GM18498 (cell line): Measurements from ENCODE around the gene UNC13A.

Experiments used
- ATAC-seq: cut with Tn5 transposase; IDR thresholded peaks from one replicate; pipeline ENCODE4 v1.9.1; 2021; ENCODE audit warnings: mild to moderate bottlenecking, moderate library complexity; ENCODE audit not compliant: unreplicated experiment

UNC13A gene

DNA sequence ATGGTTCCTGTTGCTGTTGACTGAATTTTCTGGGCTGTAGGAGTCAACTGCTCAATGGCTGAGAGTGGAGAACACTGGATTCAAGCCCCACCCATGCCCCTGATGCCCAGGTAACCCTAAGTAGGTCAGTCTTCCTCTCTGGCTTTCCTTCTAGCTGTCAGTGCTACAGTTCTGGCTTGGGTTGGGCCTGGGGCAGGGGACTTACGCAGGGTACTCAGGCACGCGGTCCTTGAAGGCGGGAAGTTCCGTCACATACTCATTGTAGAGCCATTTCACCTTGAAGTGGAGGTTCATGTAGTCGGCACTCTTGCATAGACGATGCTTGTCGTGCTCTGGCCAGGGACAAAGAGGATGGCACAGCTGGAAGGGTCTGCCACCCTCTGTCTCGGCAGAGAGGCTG, 55.6 kb downstream of the UNC13A start:
- no peak for ATAC-seq

DNA sequence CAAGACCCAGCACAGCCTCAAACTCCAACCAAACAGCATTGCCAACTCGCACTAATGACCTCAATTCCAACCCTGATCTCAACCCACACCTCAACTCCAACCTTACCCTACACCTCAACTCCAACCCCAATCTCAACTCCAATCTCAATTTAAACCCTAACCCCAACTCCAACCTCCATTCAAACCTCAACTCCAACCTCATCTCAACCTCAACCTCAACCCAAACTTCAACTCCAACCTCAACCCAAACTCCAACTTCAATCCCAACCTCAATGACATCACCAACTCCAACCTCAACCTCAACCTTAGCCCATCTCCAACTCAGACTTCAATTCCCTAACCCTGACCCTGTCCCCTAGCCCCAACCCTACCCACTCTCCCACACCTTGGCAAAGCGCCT, 58.4 kb downstream of the UNC13A start:
- ATAC-seq = no peak

DNA sequence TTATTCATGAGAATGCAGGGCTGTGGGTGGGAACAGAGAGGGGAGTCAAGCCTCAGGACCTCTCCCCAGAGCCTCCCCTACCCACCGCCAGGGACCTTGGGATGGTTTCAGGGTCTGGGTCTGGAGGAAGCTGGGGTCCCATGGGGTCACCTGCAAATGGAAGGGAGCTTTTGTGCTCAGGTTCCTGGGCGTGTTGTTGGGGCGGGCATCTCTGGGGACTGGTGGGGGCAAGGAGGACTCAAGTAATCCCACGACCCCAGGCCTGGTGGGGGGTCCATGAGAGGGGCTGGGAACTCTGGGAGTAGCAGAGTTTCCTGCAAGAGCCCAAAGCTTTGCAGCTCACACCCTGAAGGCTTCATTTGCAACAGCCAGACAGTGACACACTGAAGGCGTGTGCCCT, 60.2 kb downstream of the UNC13A start:
- ATAC-seq = no peak

DNA sequence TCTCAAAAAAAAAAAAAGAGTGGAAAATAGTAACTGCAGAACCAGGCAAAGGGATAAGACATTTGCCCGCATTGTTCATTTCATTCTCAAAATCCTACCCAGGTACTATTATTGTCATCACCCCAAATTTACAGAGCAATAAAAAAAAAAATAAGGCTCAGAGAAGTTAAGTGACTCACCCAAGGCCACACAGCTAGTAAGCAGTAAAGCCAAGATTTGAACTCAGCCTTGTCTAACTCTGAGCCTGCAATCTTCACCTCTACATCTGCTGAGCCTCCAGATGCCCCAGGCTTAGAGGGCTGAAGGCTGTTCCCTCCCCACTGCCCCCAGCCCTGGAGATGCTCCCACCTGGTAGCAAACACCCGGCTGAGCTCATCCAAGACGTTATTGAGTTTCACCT, 61.0 kb downstream of the UNC13A start:
- no peak for ATAC-seq

DNA sequence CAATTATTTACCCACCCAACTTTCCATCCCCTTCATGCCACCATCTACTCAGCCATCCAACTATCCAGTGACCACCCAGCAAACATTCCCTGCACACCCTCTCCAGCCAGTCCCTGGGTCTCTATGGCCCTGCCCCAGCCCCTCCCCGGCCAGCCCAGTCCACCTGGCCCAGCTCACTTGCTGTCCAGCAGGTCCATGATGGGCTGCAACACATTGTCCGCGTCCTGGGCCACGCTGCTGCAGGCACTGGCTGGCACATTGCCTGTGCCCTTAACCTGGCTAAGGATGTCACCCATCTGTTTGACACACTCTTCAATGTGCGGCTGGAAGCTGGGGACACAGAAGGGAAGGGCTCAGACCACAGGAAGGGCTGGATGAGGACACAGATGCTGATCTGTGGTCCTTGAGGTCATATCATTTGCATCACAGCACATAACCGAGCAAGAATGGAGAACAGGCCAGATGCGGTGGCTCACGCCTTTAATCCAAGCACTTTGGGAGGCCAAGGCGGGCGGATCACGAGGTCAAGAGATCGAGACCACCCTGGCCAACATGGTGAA, 61.6 kb downstream of the UNC13A start:
- no peak for ATAC-seq

DNA sequence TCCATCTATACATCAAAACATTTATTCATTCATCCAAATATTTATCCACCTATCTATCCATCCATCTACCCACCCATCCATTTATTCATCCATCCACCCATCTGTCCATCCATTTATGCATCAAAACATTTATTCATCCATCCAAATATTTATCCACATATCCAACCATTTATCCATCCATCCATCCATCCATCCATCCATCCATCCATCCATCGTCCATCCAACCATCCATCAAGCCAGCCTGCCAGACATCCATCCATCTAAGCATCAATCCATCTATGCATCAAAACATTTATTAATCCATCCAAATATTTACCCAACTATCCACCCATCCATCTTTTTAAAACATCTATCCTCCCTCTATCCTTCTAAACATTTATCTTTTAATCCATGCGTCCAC, 62.2 kb downstream of the UNC13A start:
- ATAC-seq = no peak

DNA sequence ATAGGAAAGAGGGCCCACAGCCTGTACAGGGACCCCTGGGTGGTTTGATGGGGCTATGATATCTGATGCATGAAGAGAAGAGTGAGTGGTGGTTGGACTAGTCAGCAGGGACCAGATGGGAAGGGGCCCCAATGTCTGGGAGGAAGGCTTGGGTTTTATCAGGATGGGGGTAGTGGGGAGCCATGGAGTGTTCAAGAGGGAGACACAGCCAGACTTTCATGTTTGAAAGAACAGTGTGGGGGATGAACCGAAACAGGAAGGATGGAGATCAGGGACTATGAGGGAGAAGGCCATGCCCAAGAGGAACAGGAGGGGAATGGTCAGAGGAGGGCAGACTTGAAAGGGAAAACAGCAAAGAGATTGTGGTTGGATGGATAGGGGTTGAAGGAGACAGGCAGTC, 63.1 kb downstream of the UNC13A start:
- ATAC-seq = no peak

DNA sequence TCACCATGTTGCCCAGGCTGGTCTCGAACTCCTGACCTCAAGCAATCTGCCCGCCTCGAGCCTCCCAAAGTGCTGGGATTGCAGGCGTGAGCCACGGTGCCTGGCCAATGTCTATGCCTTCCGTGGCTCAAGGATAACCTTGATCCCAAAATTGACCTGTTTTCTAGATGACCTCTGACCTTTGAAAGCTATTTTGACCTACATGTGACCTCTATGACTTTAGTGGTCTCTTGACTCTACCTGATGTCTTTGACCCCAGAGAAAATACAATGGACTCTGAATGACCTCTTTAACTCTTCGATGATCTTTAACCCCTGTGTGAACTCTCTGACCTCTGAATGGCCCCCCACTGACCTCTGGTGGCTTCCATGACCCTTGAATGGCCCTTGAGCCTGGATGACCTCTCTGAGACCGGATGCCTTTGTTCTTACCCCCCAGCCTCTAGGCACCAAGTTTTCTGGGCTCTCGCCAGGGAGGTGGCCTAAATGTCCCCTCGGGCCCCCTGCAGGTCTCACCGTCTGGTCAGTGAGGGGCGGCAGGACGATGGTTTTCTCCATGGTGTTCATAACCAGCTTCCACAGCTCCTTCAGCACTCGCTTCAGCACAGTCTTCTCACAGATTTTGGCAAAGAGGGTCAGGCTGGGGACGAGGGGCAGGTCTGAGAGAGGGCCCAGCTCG, 63.7 kb downstream of the UNC13A start:
- no peak for ATAC-seq

DNA sequence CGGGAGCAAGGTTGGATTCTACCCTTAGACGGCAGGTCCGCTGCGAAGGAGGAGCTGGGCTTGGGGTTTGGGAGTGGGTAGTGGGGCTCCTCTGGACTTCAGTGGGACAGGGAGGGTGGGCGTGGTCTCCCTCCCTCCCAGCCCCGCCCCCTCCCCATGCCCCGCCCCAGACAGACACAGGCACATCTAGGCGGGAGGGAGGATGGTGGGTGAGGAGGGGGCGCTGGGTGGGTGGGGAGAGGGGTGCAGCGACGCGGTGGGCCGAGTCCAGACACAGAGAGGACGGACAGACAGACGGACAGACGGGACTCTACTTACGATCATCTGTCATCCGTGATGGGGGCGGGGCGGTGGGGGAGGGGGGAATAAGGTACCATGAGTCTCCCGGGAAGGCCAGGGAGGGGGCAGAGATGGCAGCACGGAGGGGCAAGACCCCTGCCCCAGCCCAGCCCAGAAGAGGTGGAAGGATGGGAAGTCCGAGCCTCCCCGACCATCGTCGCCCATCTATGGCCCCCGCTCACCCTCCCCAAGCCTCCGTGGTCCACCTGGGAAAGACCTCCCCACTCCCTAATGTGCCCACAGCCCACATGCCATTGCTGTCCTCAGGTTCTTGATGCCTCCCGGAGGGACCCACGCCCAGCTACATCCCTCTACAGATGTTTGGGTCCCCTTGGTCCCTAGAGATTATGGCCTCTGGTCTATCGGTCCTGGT, 64.8 kb downstream of the UNC13A start:
- no peak for ATAC-seq

DNA sequence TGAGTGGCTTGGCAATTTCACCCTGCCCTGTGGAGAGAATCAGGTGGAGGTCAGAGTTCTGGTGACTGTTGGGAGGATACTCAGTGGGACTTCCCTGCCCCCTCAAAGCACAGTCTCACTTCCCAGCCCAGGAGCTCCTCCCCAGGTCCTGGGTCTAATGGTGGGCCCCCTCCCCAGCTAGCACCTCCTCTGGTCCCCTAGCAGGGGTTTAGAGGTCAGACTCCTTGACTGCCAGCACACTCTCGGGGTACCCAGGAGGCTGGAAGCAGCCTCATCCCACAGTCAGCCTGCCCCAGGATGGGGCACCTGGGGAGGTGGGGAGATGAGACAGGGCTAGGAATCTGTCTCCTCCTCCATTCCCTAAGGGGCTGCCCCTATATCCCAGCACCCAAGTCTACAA, 67.5 kb downstream of the UNC13A start:
- ATAC-seq = no peak

DNA sequence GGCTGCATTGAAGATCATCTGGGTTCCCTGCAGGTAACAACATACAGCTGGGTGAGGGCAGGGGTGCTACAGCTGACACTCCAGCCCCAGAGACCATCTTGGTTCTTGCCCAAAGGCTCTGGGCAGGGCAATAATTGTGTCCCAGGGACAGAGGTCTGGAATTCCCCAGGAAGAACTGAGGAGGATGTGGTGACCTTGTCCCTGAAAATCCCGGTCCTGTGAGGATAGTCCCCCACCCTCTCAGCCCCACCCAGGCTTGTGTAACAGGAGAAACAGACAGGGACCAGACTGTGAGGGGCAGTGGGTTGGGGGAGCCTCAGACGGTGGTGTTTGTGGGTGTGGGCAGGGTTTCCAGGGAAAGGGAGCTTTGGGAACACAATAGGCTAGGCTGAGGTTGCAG, 69.2 kb downstream of the UNC13A start:
- ATAC-seq = no peak

DNA sequence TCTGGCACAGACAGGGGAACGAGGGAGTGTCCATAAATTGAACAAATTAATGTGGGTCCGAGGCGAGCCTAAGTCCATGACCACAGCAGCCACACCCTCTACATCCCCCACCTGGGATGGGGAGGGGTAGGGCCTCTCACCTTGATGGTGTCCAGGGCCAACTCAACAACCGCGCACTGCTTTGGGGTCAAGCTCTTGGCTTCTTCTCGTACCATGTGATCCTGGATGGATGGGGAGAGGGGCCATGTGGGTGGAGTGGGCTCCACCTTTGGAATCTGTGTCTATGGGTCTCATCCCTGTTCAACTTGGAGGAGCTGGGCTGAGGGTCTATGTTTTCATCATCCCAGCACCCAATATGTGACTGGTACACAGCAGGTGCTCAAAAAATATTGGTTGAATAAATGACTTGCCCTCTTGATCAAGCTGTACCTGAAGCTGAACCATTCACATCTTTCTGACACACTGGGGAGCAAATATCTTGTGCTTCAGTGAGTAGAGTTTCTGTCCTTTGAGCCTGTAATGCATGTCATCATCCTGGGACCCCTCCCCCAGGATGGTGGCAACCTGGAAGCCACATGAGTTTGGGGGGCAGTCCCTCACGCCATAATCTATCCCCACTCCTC, 69.8 kb downstream of the UNC13A start:
- no peak for ATAC-seq

DNA sequence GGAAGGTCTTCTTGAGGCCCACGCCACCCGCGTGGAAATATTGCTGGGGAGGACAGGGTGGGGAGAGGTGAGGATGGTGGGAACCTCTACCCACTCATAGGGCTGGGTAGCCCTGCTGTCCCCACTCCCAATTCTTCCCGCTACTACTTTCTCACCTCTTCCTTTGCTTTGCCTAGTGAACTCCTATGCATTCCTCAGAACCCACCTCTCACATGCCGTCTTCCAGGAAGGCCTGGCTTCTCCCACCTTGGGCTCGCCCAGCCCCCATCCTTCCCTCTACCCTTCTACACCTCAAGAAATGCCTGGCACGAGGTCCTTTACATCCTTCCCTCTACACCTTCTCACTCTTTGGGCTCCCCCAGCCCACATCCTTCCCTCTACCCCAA, 70.4 kb downstream of the UNC13A start:
- no peak for ATAC-seq

DNA sequence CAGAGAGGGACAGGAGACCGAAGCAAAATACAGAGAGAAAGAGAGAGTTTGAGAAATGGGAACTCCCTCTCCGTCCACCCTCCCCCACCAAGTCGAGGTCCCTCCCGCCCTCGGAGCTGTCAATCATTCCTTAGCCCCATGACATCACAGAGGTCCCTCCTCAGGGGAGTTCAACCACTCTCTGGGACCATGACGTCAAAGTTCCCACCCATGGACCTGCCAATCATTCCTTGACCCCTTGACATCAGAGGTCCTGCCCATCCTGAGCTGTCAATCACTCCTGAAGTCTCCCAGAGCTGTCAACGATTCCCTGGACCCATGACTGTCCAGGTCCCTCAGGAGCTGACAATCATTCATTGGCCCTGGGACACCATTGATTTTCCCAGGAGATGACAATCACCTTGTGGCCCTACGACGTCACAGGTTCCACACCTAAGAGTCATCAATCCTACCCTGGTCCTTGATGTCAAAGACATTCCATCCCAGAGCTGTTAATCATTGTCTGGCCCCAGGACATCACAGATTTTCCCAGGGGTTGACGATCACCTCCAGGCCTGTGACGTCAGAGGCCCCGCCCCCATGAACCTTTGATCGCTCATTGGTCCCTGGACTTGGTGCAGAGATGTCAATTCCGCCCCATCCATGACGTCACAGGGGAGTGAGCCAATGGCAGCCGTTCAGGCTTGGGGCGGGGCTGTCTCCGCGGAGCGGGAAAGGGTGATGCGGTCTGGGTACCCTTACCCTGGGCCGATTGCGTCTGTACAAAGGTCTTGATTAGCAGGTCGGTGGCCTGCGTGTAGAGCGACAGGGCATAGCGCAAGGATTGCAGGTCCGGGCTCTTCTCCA, 71.0 kb downstream of the UNC13A start:
- no peak for ATAC-seq

DNA sequence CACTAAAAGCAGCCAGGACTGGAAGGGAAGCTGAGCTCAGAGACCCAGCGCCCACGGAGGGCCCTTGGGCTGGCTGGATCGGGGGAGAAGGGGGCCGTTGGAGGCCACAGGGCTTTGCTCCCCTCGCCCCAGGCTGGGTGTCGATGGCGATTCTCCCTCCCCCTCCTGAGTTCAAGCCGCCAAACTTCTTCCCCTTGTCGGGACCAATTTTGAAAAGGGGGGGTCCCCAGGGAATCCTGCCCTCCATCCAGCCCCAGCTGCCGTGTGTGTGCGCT, 71.5 kb downstream of the UNC13A start:
- no peak for ATAC-seq

DNA sequence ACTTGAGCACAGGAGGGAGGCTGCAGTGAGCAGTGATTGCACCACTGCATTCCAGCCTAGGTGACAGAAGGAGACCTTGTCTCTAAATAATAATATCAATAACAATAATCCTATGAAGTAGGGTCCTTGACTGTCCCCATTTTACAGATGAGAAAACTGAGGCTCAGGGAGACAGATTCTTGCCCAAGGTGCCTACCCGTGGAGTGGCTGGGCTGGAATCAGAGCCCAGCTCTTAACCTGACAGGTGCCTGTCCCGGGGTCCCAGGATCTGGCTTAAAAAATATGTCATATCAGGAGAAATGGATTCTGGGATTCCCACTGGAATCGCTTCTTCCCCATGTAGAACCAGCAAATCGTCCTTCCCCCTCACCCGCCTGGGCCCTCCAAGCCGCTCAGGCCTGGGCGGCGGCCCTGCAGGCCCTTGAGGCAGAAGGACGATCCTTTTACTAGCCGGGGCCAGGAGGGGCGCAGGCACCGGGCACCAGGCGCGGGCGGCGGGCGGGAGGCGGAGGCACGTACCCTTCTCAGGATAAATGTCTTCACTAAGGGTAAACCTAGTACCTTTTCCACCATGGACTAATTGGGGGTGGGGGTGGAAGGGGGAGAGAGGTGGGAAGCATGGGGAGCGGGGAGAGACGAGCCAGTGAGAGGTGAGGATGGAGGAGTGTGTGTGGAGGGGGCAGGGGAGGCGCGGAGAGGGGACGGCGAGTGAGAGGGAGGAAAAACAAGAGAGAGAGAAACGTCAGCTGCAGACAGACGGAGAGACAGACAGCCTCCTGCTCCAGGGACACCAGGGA, 72.1 kb downstream of the UNC13A start:
- ATAC-seq = no peak

DNA sequence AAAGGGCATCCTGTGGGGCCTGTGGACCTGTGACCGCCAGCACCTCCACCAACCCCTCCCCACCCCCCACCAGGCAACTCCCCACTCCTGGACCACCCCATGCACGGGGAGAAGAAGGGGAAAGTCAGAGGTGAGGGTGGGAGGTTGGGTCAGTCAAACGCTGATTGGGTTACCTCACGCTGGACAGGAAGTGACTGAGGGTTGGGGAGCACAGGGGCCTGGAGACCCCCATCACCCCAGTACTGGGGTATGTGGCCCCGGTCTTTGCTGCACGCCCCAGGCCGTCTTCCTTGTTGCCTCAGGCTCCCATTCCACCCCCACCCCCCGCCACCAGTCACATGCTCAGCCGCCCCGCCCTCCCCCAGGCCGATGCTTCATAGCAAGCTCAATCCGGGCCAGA, 73.7 kb downstream of the UNC13A start:
- no peak for ATAC-seq

DNA sequence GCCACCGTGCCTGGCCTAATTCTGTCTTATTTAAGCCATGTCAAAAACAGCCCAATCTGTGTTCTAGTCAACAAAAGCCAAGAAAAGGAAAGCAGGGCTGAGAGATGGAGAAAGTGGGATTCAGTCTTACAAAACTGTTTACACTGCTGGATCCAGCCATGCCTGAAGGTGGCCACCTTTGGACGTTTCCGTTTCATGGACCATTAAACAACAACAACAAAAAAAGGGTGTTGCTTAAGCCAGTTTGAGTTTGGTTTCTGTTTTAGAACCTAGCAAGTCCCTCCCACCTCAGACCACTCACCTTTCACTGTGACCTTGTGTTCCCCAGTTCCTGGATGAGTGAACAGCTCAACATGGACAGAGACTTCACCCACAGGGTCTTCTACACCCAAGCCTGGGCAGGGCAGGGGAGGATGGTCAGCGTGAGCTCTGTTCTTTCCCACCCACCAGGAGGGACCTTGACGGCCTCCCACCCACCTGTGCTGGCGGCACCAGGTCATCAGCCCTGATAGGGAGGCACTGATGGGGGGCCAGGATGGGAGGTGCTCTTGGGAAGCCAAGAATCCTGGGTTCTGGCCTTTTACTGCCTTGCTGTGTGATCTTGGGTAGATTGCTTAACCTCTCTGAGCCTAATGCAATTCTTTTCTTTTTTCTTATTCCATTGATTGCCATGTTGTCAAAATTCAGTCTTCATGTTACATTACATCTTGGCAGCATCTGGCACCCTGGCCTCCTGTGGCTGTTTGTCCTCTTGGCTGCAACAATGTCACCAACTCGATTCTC, 76.5 kb downstream of the UNC13A start:
- ATAC-seq = no peak

DNA sequence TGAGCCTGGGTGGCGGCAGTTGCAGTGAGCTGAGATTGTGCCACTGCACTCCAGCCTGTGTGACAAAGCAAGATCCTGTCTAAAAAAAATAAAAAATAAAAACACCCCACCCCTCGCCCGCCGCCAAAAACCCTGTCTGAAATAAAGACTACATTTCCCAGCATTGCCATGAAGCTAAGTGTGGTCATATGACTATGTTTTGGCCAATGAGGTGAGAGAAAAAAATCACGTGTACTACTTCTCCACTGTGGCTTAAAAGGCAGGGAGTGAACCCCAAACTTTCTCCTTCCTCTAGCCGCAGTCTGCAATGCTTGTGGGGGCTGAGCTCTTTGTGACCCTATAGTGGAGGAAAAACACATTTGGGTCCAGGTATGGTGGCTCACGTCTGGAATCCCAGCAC, 77.8 kb downstream of the UNC13A start:
- no peak for ATAC-seq

DNA sequence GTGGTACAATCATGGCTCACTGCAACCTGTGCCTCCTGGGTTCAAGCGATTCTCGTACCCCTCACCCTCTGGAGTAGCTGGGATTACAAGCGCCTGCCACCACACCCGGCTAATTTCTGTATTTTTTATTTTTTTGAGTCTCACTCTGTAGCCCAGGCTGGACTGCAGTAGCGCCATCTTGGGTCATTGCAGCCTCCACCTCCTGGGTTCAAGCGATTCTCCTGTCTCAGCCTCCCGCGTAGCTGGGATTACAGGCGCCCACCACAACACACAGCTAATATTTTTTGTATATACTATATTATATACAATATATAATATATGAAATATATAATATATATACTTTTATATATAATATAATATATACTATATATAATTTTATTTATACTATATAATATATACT, 80.2 kb downstream of the UNC13A start:
- ATAC-seq = no peak
